Jurkat, Clone E6-1 (cell line): ENCODE results near the gene KDM4B.
"Not testable (repeated sequence)": the region's sequence is repeated elsewhere in the genome, so short reads cannot be mapped to it uniquely, and the experiment has no call there.

Source experiments
- DNase-seq: peaks from one replicate; pipeline ENCODE4 v3.0.0-alpha.2; 2011; ENCODE audit warnings: low read depth, low spot score
- H3K4me3 ChIP-seq: 2 replicates; pipeline ENCODE4 v1.5.1; 2011; ENCODE audit warnings: mild to moderate bottlenecking, low read length, control low read depth, moderate library complexity

KDM4B gene

DNA sequence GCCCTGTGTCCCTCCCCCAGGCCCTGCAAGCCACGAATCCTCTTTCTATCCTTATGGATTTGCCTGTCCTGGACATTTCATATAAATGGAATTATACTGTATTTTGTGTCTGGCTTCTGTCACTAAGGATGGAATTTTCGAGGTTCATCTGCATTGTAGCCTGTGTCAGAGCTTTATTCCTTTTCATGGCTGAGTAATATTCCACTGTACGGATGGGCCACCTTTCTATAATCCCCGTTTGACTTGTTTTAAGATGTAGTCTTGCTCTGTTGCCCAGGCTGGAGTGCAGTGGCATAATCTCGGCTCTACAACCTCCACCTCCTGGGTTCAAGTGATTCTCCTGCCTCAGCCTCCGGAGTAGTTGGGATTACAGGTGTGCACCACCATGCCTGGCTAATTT is 3.9 kb upstream of the KDM4B start:
- no peak overlapping the region for H3K4me3 ChIP-seq
- no peak for DNase-seq

DNA sequence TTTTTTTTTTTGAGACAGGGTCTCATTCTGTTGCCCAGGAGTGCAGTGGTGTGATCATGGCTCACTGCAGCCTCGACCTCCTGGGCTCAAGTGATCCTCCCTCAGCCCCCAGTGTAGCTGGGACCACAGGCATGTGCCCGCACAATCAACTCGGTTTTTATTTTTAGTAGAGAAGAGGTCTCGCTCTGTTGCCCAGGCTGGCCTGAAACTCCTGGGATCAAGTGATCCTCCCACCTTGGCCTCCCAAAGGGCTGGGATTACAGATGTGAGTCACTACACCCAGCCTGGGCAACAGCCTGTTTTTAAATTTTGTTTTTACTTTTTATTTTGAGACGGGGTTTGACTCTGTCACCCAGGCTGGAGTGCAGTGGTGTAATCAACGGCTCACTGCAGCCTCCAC is 2.3 kb upstream of the KDM4B start:
- DNase-seq, result no peak

DNA sequence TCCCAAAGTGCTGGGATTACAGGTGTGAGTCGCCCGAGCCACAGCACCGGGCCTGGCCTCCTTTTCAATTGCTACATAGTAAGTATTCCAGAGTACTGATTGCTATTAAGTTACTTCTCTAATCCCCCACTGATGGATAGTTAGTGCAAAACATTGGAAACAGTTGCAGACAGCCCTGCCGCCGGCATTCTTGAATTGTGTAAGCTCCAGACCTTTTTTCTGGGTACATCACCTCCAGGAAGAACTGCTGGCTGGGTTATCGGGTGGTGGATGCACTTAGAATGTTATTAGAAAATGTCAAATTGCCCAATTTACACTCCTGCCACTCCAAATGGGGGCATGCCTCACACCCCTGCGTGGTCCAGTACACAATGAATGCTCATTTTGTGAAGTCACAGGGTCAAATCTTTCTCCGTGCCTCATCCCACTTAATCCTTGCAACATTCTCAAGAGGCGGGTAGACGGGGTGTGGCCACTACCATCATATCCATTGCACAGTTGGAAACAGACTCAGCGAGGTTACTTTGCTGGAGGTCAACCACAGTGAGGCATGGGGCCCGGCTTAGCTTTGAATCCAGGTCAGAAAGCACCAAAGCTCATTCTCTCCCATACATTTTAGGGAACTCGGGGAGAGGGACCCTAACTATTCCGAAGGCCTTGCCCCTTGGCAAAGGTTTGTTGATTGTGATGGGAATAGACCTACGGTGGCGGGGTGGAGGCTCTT is 1.0 kb upstream of the KDM4B start:
- no peak for DNase-seq
- peak overlapping the region; percentile 60 for H3K4me3 ChIP-seq

More for the DNA sequence above, 2.3 kb upstream of the KDM4B start:
- H3K4me3 ChIP-seq, result no peak overlapping the region

DNA sequence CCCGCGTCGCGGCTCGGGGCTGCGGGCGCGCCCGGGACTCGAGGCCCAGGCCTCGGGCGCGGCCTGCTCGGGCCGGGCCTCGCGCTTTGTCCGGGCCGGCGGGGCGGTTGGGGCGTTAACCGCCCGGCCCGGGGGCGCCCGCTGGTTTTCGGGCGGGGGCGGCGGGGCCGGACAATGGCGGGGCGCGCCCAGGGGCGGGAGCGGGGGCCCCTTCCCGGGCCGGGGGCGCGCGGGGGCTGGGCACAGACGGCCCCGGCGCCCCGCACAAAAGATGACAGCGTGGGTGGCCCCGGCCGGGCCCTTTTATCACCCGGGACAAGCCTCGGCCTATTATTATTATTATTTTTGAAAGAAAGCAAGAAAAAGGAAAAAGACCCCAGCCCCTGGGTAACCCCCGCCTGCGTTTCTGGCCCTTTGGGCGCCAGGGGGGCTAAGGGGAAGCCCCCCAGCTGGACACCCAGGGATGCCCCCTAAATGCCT is 419 bp downstream of the KDM4B start:
- peak overlapping the region; percentile 73 for H3K4me3 ChIP-seq
- DNase-seq, result no peak

DNA sequence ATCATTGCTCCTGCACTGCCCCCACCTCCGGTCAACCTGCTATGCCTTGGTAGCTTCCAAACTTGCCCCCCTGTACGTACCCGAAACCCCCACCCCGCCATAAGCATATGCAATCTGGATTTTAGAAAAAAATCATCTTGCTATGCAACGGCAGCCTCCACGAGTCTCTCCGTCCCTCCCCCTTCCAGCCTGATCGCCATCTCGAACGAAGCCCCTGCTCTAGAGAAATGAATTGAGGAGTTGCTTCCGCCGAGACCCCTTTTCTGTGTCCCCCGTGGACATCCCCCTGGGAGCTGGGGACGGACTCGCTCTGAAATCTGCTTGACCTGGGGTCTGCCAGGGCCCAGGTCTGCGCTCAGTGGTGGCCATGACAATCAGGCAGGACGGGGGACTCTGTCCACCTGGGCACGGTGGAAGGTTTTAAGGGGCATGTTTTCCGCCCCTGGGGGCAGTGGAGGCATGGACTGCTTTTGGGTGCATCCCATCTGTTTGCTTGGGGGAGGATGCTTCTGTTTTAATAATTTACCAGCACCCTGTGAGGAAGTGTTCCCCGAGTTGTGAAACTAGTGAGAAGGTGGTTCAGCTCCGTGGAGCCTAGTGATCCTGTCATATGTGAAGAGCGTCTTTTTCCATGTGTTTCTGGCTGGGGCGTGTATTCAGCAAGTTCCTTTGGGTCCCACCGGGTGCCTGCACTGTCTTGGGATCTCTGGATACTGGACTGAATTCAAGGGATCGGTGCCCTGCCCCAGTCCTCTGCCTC is 1.0 kb downstream of the KDM4B start:
- no peak for DNase-seq

DNA sequence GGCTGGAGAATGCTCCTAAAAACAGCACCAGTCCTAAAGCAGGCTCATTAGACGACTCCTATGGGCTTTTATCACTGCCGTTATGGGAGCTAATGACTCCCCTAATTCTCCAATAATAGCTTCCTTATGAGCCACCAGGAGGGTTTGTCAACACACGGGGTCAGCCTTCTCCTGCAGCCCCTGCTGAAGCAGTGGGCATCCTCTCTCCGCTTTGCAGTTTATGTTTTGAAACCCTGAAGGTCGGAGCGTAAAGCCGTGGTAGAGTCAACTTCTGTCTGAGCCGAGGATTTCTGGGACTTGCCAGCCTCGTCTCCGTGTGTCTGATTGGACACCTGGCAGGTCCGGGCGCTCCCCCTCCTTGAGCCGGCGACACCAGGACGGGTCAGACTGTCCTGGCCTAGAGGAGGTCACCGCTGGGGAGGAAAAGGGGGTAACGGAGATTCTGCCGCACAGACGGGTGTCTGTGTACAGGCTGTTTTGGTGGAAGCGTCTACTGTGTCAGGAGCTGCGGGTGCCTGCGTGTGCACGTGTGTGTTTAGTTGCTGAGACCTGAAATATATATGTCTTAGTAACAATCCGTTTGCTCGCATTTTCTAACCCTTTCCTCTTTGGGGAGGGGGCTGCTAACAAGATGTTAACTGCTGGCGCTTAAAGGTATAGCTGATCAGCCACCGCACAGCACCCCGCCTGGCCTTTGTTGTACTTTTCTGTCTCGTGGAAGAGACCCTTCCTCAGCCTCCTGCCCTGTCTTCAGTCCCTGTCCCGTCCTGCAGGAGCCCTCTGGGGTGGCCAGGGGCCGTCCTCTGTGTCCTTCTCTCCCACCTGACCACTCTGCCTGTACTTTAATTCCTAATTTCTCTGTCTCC is 1.9 kb downstream of the KDM4B start:
- peak overlapping the region; percentile 73 for H3K4me3 ChIP-seq
- no peak for DNase-seq

More for the DNA sequence above, 1.0 kb downstream of the KDM4B start:
- H3K4me3 ChIP-seq, result peak overlapping the region; percentile 73

DNA sequence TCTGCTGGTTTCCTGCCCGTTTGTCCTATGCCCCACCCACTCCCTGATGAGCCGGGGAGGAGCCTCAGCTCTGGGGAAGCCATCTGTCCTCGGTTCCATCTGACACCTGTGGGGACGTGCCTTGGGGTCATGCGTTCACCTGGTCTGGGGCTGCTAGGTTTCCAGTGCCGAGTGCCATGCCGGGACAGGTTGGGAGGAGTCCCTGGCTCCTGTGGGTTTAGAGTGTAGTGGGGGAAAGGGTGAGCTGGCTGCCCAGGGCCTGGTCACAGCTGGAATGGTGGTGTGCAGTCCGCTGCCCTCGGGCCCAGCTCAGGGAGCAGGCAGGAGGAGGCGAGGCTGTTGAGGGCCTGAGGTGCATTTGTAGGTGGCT is 2.5 kb downstream of the KDM4B start:
- H3K4me3 ChIP-seq, result peak overlapping the region; percentile 73
- peak; percentile 34 for DNase-seq

DNA sequence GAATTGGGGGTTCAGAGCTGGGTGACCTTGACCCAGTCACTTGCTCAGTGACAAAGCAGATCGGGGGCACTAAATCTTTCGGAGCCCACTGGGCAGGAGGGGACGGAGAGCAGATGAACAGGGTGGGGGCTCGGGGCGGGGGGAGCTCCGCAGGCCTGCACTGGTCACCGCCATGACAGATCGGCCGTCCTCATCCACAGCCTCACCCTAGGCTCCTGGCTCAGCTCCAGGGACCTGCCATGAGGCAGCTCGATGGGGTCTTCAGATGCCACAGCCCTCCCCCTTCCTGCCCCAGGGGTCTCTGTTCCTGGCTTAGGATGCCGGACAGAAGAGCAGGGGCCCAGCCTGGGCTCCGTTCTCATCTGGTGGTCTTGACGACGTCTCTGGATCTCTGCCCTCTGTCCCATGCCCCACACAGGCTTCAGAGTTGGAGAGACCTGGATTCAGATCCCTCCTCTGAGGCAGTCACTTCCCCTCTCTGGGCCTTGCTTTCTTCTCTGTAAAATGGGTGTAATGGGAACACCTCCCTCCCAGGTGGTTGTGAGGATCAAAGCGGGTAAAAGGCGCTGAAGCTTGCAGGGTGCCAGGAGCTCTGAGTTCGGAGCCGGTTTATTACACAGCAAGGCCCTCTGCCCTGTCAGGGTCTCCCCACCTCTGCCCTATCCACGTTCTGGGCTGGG is 3.0 kb downstream of the KDM4B start:
- no peak for DNase-seq
- no peak overlapping the region for H3K4me3 ChIP-seq

DNA sequence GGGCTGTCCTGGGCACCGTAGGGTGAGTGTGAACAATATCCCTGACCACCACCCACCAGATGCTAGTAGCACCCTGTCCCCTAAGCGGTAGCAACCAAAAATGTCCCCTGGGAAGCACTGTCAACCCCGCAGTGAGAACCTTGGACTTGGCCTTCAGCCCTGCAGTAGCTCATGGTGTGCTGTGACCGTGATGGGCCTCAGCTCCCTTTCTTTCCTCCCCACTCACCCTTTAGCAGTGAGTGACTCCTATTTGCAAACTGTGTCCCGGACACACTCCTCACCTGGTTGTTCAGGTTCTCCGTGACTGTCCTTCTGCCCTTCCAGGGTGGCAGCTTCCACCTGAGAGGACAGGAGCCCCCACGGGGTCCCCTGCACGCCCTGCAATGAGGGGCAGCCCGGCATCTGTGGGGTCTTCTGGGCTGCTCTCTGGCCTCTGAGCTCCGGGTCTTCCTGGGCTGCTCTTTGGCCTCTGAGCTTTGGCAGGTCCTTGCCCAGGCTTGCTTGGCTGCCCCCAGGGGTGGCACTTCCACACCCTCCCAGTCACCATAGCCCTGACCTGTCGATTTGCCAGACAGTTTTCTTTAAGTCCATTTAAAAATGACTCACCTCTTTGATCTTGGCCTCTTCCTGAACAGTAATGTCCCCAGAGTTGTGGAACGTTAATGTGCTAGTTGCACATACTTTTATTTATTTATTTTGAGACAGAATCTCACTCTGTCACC is 3.8 kb downstream of the KDM4B start:
- DNase-seq, result no peak
- no peak overlapping the region for H3K4me3 ChIP-seq

DNA sequence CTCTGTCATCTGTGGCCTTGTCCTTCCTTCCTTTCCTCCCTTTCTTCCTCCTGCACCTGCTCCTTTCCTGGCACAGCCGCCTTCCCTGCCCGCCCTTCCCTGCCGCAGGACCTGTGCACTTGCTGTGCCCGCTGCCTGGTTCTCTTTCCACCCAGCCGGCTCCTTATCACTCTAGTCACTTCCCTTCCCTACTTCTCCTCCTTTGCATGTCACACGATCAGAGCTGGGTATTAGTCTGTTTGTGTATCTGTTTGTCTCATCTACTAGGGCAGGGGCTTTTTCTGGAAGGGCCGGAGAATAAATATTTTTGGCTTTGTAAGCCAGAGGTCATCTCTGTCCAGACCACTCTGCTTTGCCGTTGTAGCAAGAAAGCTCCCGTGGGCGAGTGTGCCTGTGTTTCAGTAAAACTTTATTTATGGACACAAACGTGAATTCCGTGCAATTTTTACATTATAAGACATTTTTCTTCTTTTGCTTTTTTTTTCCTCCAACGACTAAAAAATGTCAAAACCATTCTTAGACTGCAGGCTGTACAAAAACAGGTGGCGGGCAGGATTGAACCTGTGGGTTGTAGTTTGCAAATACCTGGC is 6.1 kb downstream of the KDM4B start:
- no peak overlapping the region for H3K4me3 ChIP-seq
- no peak for DNase-seq

DNA sequence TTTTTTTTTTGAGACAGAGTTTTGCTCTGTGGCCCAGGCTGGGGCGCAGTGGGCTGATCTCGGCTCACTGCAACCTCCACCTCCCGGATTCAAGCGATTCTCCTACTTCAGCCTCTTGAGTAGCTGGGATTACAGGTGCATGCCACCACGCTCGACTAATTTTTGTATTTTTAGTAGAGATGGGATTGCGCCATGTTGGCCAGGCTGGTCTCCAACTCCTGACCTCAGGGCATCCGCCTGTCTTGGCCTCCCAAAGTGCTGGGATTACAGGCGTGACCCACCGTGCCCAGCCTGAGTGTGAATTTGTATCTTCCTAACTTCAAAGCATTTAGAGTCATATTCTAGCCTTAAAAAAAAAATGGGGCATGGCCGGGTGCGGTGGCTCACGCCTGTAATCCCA is 6.7 kb downstream of the KDM4B start:
- DNase-seq, H3K4me3 ChIP-seq: not testable (repeated sequence)

DNA sequence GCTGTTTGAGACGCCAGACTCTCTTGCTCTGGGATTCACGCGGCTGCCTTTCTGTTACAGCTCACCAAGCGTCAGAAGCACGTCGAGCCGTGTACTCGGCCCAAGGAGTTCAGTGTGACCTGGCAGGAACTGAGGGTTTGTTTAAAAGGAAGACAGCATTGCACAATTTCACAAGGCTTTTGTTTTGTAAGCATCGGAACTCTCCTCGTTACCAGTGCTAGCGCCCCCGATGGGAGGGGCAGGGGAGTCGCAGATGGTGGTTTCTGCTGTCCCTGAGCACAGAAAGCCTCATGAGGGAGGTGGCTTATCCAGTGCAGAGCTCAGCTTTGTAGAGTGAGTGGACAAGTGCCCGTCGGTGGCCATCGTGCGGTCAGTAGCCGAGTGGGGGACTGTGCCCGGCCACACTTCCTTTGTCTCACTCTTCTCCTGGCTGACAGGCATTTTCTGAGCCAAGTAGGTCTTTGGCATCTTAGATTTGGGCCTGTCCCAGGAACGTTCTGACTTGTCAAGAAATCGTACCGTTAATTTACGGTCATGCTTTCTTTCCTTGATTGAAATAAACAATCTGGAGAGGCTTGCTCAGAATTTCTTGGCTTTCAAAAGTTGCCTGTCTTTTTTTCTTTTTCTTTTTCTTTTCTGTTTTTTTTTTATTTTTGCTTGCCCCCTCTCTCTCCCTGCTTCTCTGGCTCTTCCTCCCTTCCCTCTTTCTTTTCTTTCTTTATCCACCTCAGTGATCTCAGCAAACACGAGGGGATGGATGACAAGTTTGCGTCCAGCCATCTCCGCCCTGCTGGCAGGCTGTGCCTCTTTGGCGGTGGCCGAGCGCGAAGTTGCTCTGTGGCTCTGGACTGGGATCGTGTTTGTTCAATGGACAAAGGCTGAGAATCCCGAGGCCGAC is 7.7 kb downstream of the KDM4B start:
- no peak for DNase-seq
- H3K4me3 ChIP-seq, result no peak overlapping the region

DNA sequence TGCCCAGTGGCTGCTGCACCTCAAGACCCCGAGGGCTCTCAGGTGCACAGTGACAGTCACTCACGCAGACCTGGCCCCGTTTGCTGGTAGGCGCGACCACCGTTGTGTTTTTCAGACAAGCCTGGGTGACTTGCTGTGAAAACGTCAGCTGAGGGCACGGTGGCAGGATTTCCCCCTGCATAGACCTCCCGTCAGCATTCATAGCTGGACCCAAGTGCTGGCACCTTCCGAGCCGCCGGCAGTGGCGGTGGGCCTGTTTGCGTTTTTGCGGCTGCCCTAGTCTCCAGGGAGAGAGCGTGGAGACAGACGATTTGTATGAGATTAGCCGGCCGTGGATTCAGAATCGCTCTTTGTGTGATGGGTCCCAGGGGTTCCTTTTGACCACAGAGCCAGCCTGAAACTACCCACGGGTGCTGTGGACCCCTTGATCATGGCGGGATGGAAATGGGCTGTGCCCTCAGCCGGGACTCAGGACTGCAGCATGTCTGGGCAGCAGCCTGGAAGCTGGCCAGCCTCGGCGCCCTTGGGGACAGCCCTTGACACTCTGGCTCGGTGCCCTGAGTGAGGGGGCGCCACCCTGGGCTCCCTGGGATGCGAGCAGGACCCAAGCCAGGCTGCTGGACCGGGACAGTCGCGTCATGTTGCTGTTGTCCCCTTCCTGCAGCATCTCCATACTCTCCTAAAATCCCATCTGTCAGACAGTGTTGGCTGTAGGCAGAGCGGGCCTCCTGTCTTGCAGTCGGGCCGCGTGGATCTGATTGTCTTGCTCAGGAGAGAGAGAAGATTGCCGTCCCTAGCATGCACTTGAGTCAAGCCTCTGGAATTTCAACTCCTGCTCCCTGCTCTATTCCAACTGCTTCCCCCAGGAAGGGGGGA is 8.6 kb downstream of the KDM4B start:
- no peak overlapping the region for H3K4me3 ChIP-seq
- DNase-seq, result no peak

DNA sequence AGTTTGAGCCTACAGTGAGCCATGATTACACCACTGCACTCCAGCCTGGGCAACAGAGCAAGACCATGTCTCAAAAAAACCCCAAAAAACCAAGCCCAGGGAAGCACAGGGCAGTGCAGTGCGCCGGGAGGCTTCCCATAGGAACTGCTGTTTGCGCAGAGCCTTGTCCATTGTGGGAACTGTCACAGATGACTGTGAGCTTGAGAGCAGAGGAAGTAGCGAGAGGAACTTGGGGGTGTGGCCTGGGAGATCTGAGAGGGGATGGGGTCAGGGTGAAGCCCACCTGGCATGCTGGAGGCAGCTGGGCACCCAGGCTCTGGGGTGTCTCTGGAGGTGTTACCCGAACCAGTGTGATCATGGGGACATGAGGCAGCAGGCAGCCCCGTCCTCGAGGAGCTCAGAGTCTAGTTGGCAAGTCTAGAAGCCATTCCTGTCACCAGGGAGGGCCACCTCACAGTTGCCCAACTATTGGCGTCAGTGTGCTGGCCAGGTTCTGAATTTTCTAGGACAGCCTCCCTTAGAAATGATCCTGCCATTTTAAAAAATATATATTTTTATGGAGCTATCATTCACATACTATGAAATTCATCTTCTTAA is 10.4 kb downstream of the KDM4B start:
- H3K4me3 ChIP-seq, result no peak overlapping the region
- no peak for DNase-seq

DNA sequence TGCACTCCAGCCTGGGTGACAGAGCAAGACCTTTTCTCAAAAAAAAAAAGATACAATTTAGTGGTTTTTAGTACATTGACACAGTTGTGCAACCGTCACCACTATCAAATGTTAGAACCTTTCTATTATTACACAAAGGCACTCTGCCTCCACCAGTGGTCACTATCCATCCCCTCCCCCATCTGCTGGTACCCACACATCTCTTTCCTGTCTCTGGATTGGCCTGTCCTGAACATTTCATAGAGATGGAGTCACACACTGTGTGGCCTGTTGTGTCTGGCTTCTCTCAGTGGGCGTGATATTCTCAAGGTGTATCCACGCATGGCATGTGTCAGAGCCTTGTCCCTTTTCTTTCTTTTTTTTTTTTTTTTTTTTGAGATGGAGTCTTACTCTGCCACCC is 11.2 kb downstream of the KDM4B start:
- no peak overlapping the region for H3K4me3 ChIP-seq
- no peak for DNase-seq
